ENCODE results near the gene TRAPPC4. TPM values are rescaled to one million over a fixed set of nuclear protein-coding genes. Genes with fewer than 3 reads are reported as not detected.
"Not testable (repeated sequence)": the region's sequence is repeated elsewhere in the genome, so short reads cannot be mapped to it uniquely, and the experiment has no call there.

The TRAPPC4 gene, protein sequence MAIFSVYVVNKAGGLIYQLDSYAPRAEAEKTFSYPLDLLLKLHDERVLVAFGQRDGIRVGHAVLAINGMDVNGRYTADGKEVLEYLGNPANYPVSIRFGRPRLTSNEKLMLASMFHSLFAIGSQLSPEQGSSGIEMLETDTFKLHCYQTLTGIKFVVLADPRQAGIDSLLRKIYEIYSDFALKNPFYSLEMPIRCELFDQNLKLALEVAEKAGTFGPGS
- total RNA-seq (2021): 73.0 and 81.2 TPM in 2 replicates
- percentile 77 among the genes with signal in this experiment for Bru-seq, nascent RNA
- BruChase-seq, experiment 1, labeled RNA remaining after a 2-hour chase: percentile 78 among the genes with signal in this experiment
- percentile 82 among the genes with signal in this experiment for BruChase-seq, experiment 2, labeled RNA remaining after a 6-hour chase
- long read RNA-seq, transcript TRAPPC4-214 (5 exons, 1,759 nt): major isoform, 87 of 94 reads
- long read RNA-seq, partial matches to known transcripts: 0 of 94 reads
- long read RNA-seq, other reads (novel, unspliced or antisense): 1 of 94 reads

DNA sequence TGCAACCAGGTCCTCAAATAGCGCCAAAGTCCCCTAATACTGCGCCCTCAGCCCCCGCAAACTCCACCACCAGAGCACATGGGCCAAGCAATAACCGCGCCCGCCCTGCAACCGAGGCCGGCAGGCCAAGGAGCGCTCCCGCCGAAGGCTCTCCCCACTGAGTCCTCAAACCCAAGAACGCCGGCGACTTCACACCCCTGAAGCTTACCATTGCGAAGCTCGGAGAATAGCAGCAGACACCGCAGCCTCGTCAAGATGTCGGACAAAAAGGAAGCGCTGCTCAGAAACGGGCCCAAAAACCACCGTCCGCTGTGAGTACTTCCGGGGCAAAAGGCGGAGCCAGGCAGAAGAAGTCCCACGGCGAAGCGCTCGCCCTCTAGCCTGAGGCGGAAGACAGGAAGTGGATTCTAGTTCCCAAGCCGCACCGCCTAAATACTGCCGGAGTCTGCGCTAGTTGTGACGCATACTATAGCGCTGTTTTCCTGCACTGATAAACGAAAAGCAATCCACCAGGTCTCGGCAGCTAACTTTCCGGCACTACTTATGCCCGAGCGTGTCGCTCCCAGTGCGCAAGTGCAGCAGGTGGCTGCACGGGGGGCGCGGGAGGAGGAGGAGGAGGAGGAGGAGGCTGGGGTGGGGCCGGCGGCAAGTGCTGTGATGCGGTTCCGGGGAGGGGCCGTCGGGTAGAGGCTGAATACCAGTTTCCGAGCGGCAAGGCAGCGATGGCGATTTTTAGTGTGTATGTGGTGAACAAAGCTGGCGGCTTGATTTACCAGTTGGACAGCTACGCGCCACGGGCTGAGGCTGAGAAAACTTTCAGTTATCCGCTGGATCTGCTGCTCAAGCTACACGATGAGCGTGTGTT, at the start of gene TRAPPC4, which contains the start of gene RPS25:
Gene TRAPPC4, plus strand, starts transcription at position 693 of the 865 bp plus-strand sequence. Its CDS starts 30 bp downstream, at position 723.
Gene RPS25, minus strand, starts transcription at position 270 of the 865 bp plus-strand sequence. Its CDS starts 59 bp downstream, at position 211.
- BruUV-seq (replicated peaks): no TSS peak
- intact Hi-C loops (cut with micrococcal nuclease; ENCODE audit: unreplicated experiment): loop anchor here (5.0 kb wide), 1 partner anchor 84 kb away; the partner anchor contains the start of gene DPAGT1

DNA sequence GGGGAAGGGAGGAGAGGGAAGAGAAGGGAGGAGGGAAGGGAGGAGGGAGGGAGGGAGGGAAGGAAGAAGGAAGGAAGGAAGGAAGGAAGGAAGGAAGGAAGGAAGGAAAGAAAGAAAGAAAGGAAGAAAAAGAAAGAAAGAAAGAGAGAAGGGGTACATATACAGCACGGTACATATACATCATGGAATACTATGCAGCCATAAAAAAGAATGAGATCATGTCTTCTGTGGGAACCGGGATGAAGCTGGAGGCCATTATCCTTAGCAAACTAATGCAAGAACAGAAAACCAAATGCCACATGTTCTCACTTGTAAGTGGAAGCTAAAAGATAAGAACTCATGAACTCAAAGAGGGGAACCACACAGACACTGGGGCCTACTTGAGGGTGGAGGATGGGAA, 49.1 kb upstream of the TRAPPC4 start:
- H3K9me3 ChIP-seq (ENCODE audit: low read depth, low read length, poor library complexity, severe bottlenecking); DNase-seq (ENCODE audit: low spot score); H3K36me3 ChIP-seq (ENCODE audit: insufficient read depth, low read length, poor library complexity, severe bottlenecking); H3K4me1 ChIP-seq (ENCODE audit: insufficient read depth, low read length, poor library complexity, severe bottlenecking); POLR2A ChIA-PET (ENCODE audit: low non-redundant PET); intact Hi-C loops (cut with micrococcal nuclease; ENCODE audit: unreplicated experiment); BruUV-seq (replicated peaks); H3K27ac ChIP-seq (ENCODE audit: low read depth, low read length, poor library complexity, severe bottlenecking); H3K4me3 ChIP-seq (ENCODE audit: low read depth, low read length, poor library complexity, severe bottlenecking); H3K27me3 ChIP-seq (replicated peaks; ENCODE audit: insufficient read depth, low read depth, low read length, poor library complexity): not testable (repeated sequence)
- CTCF ChIA-PET: interaction anchor here (0.7 kb wide), 1 partner anchor 60 kb away, joined by 3 read pairs; no protein-coding TSS in a partner anchor

More for the DNA sequence above, at the start of gene TRAPPC4, which contains the start of gene RPS25:
- Histone ChIP-seq H3K4me3 (ENCODE audit: low read depth, low read length, poor library complexity, severe bottlenecking) (peak within 1 kb of the TSS; percentile 77), H3K4me1 (ENCODE audit: insufficient read depth, low read length, poor library complexity, severe bottlenecking) (peaks cover 18% of the 10 kb centered on the region), H3K9me3 (ENCODE audit: low read depth, low read length, poor library complexity, severe bottlenecking) (no peaks in the 10 kb centered on the region), H3K36me3 (ENCODE audit: insufficient read depth, low read length, poor library complexity, severe bottlenecking) (peaks cover 64% of the 10 kb centered on the region), H3K27ac (ENCODE audit: low read depth, low read length, poor library complexity, severe bottlenecking) (peak within 1 kb of the TSS; percentile 95), H3K27me3 (replicated peaks; ENCODE audit: insufficient read depth, low read depth, low read length, poor library complexity) (no peaks in the 10 kb centered on the region)
- ChIA-PET POLR2A (ENCODE audit: low non-redundant PET) (interaction anchor here (0.6 kb wide), 3 partner anchors 20 to 105 kb away, joined by 3 to 4 read pairs (median 3); no protein-coding TSS in a partner anchor), CTCF (interaction anchor here (0.5 to 0.6 kb wide), 2 partner anchors 190 to 406 kb away, joined by 3 to 13 read pairs; no protein-coding TSS in a partner anchor)
- no peak for TF ChIP-seq EZH2 (IDR thresholded peaks at IDR 0.05; ENCODE audit: borderline replicate concordance, low read depth, low read length, poor library complexity, severe bottlenecking)
- peak; percentile 99 for DNase-seq (ENCODE audit: low spot score)

DNA sequence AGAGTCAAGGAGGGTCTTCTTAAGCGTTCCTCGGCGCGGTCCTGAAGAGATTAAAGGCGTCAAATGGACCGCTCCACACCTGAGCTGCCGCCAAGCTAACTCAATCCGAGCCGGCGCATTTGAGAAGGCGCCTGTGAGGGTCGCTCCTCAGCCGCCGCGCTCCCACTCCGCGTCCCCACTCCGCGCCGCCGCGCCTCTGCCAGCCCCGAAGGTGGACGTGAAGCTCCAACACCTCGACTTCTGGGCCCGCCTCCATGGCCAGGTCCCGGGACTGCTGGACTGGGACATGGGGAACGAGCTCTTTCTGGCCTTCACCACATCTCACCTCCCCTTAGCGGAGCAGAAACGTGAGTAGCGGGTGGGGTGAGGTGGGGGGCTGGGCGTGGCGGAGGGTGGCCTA, 46.9 kb upstream of the TRAPPC4 start, which contains the start of gene FOXR1:
Gene FOXR1, plus strand, starts transcription at position 116 of the 400 bp plus-strand sequence. Its CDS starts 171 bp downstream, at position 287.
- Histone ChIP-seq H3K4me3 (ENCODE audit: low read depth, low read length, poor library complexity, severe bottlenecking) (no peak within 1 kb of the TSS), H3K27ac (ENCODE audit: low read depth, low read length, poor library complexity, severe bottlenecking) (no peak within 1 kb of the TSS), H3K9me3 (ENCODE audit: low read depth, low read length, poor library complexity, severe bottlenecking) (no peaks in the 10 kb centered on the region), H3K27me3 (replicated peaks; ENCODE audit: insufficient read depth, low read depth, low read length, poor library complexity) (no peaks in the 10 kb centered on the region), H3K36me3 (ENCODE audit: insufficient read depth, low read length, poor library complexity, severe bottlenecking) (no peaks in the 10 kb centered on the region), H3K4me1 (ENCODE audit: insufficient read depth, low read length, poor library complexity, severe bottlenecking) (no peaks in the 10 kb centered on the region)
- ChIA-PET POLR2A (ENCODE audit: low non-redundant PET) (no interaction called here), CTCF (interaction anchor here (0.6 kb wide), 1 partner anchor 126 kb away, joined by 9 read pairs; no protein-coding TSS in a partner anchor)
- no TSS peak for BruUV-seq (replicated peaks)
- TF ChIP-seq, protein P1, sequence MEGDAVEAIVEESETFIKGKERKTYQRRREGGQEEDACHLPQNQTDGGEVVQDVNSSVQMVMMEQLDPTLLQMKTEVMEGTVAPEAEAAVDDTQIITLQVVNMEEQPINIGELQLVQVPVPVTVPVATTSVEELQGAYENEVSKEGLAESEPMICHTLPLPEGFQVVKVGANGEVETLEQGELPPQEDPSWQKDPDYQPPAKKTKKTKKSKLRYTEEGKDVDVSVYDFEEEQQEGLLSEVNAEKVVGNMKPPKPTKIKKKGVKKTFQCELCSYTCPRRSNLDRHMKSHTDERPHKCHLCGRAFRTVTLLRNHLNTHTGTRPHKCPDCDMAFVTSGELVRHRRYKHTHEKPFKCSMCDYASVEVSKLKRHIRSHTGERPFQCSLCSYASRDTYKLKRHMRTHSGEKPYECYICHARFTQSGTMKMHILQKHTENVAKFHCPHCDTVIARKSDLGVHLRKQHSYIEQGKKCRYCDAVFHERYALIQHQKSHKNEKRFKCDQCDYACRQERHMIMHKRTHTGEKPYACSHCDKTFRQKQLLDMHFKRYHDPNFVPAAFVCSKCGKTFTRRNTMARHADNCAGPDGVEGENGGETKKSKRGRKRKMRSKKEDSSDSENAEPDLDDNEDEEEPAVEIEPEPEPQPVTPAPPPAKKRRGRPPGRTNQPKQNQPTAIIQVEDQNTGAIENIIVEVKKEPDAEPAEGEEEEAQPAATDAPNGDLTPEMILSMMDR (conservative IDR thresholded peaks at IDR 0.05; ENCODE audit: low read depth, low read length): no peak
- TF ChIP-seq EZH2 (IDR thresholded peaks at IDR 0.05; ENCODE audit: borderline replicate concordance, low read depth, low read length, poor library complexity, severe bottlenecking): no peak
- intact Hi-C loops (cut with micrococcal nuclease; ENCODE audit: unreplicated experiment): no loop called here
- no peak for DNase-seq (ENCODE audit: low spot score)

Data from A673 (cell line).